ENCODE results near the gene PLCXD1.

DNA sequence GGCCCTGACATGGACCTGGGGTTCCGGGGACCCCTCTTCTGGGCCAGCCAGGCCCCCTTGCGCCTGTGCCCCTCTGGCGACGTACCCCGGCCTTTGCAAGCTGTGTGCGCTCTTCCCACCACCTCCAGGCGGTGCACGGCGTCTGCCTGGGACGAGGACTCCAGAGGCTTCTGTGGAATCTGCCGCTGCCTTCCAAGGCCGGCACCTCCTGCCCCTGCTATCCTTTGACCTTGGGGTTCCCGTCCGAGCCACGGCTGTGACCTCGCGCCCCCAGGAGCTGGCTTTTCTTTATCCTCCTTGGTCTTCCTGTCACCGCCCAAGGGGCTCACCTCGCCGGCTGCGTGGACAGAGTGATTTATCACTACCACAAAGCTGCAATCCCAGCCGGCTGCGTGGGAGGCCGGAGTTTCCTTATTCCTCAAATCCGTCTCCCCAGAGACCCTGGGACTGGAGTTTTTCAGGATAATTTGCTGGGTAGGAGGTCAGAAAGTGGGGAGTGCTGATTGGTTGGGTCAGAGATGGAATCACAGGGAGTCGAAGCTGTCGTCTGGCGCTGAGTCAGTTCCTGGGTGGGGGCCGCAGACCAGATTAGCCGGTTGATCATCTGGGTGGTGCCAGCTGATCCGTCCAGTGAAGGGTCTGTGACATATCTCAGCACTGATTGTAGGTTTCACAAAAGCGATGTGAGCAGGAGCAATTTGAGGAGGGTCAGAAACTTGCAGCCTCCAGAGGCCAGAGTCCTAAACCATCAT is 19.8 kb upstream of the PLCXD1 start:
- no peak for TF ChIP-seq POLR2A (IDR thresholded peaks at IDR 0.05)
- TF ChIP-seq, protein P1, sequence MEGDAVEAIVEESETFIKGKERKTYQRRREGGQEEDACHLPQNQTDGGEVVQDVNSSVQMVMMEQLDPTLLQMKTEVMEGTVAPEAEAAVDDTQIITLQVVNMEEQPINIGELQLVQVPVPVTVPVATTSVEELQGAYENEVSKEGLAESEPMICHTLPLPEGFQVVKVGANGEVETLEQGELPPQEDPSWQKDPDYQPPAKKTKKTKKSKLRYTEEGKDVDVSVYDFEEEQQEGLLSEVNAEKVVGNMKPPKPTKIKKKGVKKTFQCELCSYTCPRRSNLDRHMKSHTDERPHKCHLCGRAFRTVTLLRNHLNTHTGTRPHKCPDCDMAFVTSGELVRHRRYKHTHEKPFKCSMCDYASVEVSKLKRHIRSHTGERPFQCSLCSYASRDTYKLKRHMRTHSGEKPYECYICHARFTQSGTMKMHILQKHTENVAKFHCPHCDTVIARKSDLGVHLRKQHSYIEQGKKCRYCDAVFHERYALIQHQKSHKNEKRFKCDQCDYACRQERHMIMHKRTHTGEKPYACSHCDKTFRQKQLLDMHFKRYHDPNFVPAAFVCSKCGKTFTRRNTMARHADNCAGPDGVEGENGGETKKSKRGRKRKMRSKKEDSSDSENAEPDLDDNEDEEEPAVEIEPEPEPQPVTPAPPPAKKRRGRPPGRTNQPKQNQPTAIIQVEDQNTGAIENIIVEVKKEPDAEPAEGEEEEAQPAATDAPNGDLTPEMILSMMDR (IDR thresholded peaks at IDR 0.05), result no peak

Data from vagina (tissue), 2 donors.